ENCODE measurements around the gene HS3ST4. TPM values are rescaled to one million over a fixed set of nuclear protein-coding genes. Genes with fewer than 3 reads are reported as not detected.

HS3ST4 gene
- total and polyA plus RNA-seq, 2 of the 8 experiments (the other 6 are each of a cell fraction or from before 2014, with no cell fraction given) = 1.9 to 3.3 TPM

DNA sequence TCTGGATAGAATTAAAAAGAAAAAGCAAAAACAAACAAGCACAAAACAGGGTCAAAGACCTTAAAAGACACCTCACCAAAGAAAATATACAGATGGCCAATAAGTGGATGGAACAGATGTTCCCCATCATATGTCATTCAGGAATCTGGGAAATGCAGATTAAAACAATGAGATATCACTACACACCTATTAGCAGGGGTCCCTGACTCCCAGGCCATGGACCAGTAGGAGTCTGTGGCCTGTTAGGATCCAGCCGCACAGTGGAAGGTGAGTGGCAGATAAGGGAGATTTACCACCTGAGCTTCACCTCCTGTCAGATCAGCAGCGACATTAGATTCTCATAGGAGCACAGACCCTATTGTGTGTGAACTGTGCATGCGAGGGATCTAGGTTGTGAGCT, 167.9 kb downstream of the HS3ST4 start:
- Histone ChIP-seq H3K27ac (ENCODE audit: low read depth, low read length) (no peak overlapping the region), H3K79me1 (ENCODE audit: low read depth, low read length) (no peaks in the 10 kb centered on the region), H4K5ac (ENCODE audit: insufficient read length, low read depth, low read length) (no peak overlapping the region), H3K36me3 (ENCODE audit: control insufficient read depth in 2 of 4, insufficient read depth in 4 of 4, low read length in 3 of 4) (no peaks in the 10 kb centered on the region), H3K56ac (replicated peaks; ENCODE audit: insufficient read length, low read depth, low read length) (no peak overlapping the region), H2BK120ac (replicated peaks; ENCODE audit: low read depth, low read length) (no peak overlapping the region), H4K91ac (replicated peaks; ENCODE audit: insufficient read length, low read length) (no peak overlapping the region), H4K8ac (ENCODE audit: extremely low read depth, insufficient read depth, low read length) (no peak overlapping the region), H3K23ac (ENCODE audit: insufficient read length) (no peak overlapping the region), H2BK12ac (ENCODE audit: low read depth, low read length) (no peak overlapping the region), H4K20me1 (replicated peaks in 1 of 2; ENCODE audit: control insufficient read depth in 1 of 2, insufficient read depth in 2 of 2, low read length in 2 of 2) (no peaks in the 10 kb centered on the region), H3K14ac (ENCODE audit: insufficient read length) (no peak overlapping the region), H3K4ac (replicated peaks; ENCODE audit: insufficient read length, low read depth, low read length) (no peak overlapping the region), H3K9ac (replicated peaks in 1 of 4; ENCODE audit: extremely low read depth in 1 of 4, low read depth in 3 of 4, low read length in 3 of 4) (no peak overlapping the region), H2BK5ac (ENCODE audit: low read depth, low read length) (no peak overlapping the region), H2AK5ac (ENCODE audit: low read depth, low read length) (0 out of 2 replicates have a peak overlapping the region, but pooled peaks have one; percentile 86), H3K4me3 (ENCODE audit: extremely low read depth in 1 of 4, insufficient read depth in 2 of 4, low read depth in 3 of 4, low read length in 4 of 4) (no peak overlapping the region), H3K79me2 (ENCODE audit: control insufficient read depth in 1 of 2, insufficient read depth in 2 of 2, low read length in 2 of 2) (0 out of 4 replicates have a peak, but pooled peaks cover 0 to 4% of the 10 kb centered on the region in 2 experiments), H2AFZ (ENCODE audit: low read length) (no peak overlapping the region), H2BK15ac (ENCODE audit: low read length) (no peak overlapping the region), H3K4me1 (replicated peaks in 1 of 4; ENCODE audit: control insufficient read depth in 3 of 4, insufficient read depth in 4 of 4, low read length in 3 of 4) (peaks cover 10 to 16% (median 13%) of the 10 kb centered on the region in 4 experiments), H3K27me3 (replicated peaks in 1 of 4; ENCODE audit: control insufficient read depth in 3 of 4, extremely low read depth in 1 of 4, insufficient read depth in 3 of 4, low read length in 3 of 4) (no peaks in the 10 kb centered on the region), H3K18ac (ENCODE audit: extremely low read depth, low read length) (no peak overlapping the region), H2BK20ac (ENCODE audit: low read length) (peak overlapping the region; percentile 7; the same call in 1 of the 2 replicates), H3K23me2 (ENCODE audit: low read depth, low read length) (no peaks in the 10 kb centered on the region), H3K4me2 (ENCODE audit: insufficient read depth in 1 of 2, low read depth in 2 of 2, low read length in 2 of 2) (no peak overlapping the region), H3K9me3 (ENCODE audit: insufficient read depth in 2 of 2, low read depth in 1 of 2, low read length in 1 of 2) (no peaks in the 10 kb centered on the region)
- 90% methylated on average over 3 of the region's 3 CpGs; no CpG with 5 or more reads in 1 of the 2 experiments for WGBS, 2 experiments (ENCODE audit: extremely low coverage in 1 of 2, insufficient coverage in 1 of 2, insufficient read length in 1 of 2, insufficient replicate concordance in 2 of 2, low coverage in 1 of 2, low lambda C conversion rate in 2 of 2, missing lambda C conversion rate in 1 of 2)
- FAIRE-seq (no peak), DNase-seq (ENCODE audit: low read depth in 1 of 2, low spot score in 2 of 2) (no peak)
- ChIA-PET CTCF (ENCODE audit: partially characterized antibody) (no interaction called here), POLR2A (ENCODE audit: partially characterized antibody) (no interaction called here)
- TF ChIP-seq POLR2A (IDR thresholded peaks at IDR 0.05; ENCODE audit: control extremely low read depth in 1 of 2, low read depth in 2 of 2, low read length in 2 of 2) (no peak), TCF12 (IDR thresholded peaks at IDR 0.05; ENCODE audit: low read depth, low read length) (no peak), TEAD4 (IDR thresholded peaks at IDR 0.05; ENCODE audit: low read depth, low read length) (no peak), SP2 (IDR thresholded peaks at IDR 0.05; ENCODE audit: low read length) (no peak), PHF8 (conservative IDR thresholded peaks at IDR 0.05; ENCODE audit: low read depth, low read length) (no peak), KDM5A (IDR thresholded peaks at IDR 0.05; ENCODE audit: low read length) (no peak), FOSL1 (IDR thresholded peaks at IDR 0.05; ENCODE audit: insufficient read depth, low read depth, low read length) (no peak), EZH2 (IDR thresholded peaks at IDR 0.05; ENCODE audit: low read depth, low read length, severe bottlenecking) (no peak), GABPA (IDR thresholded peaks at IDR 0.05; ENCODE audit: borderline replicate concordance, insufficient read depth, low read length) (no peak), RBBP5 (IDR thresholded peaks at IDR 0.05; ENCODE audit: borderline replicate concordance, low read depth, low read length) (no peak), ASH2L (IDR thresholded peaks at IDR 0.05; ENCODE audit: low read length) (no peak), KDM4A (IDR thresholded peaks at IDR 0.05; ENCODE audit: low read depth, low read length, severe bottlenecking) (no peak), RAD21 (IDR thresholded peaks at IDR 0.05 in 1 of 2, conservative IDR thresholded peaks at IDR 0.05 in 1 of 2; ENCODE audit: low read depth in 2 of 2, low read length in 2 of 2) (no peak), SUZ12 (IDR thresholded peaks at IDR 0.05; ENCODE audit: low read length) (no peak)
